Upper lobe of right lung (tissue), 1 donor: ENCODE measurements around the gene PALD1. TPM values are rescaled to one million over a fixed set of nuclear protein-coding genes. Genes with fewer than 3 reads are reported as not detected.

Source experiments
- ATAC-seq: fragments of 200-7000 bp; cut with Tn5 transposase; one replicate; pipeline ENCODE4 v1.9.1; 2020; ENCODE audit warnings: mild to moderate bottlenecking, moderate library complexity
- DNase-seq: peaks from one replicate; pipeline ENCODE4 v3.0.0-alpha.2; 2020
- H3K27ac ChIP-seq: fragments of 200-600 bp; one replicate; pipeline ENCODE4 v1.8.0; 2022
- H3K27me3 ChIP-seq: fragments of 200-600 bp; one replicate; pipeline ENCODE4 v1.8.0; 2022; ENCODE audit warnings: mild to moderate bottlenecking
- H3K36me3 ChIP-seq: fragments of 200-600 bp; one replicate; pipeline ENCODE4 v1.8.0; 2022
- H3K4me1 ChIP-seq: fragments of 200-600 bp; one replicate; pipeline ENCODE4 v1.8.0; 2022
- H3K4me3 ChIP-seq: fragments of 200-600 bp; one replicate; pipeline ENCODE4 v1.8.0; 2022; ENCODE audit warnings: mild to moderate bottlenecking
- H3K9me3 ChIP-seq: fragments of 200-600 bp; one replicate; pipeline ENCODE4 v1.8.0; 2022
- CTCF ChIP-seq: fragments of 200-600 bp; IDR thresholded peaks from one replicate; pipeline ENCODE4 v1.8.0; 2022; ENCODE audit warnings: antibody characterized with exemption
- intact Hi-C: fragments of 100-400 bp; cut with DNase I; formaldehyde crosslinking; loops from one replicate; pipeline ENCODE4 v1.11.0; 2022
- total RNA-seq: library from RNA; stranded (reverse); fragmentation: NEBNext Ultra II Directional; extraction: Animal tissue kit (Norgen Biotek cat#: 25700); gene quantifications from one replicate; pipeline ENCODE4 v1.2.1, GENCODE V29; 2021
- donor health status: DM: no; HTN: yes; CAD: no; lungs with severe emphysema.

PALD1 gene
- total RNA-seq, 1 donor from 2014 or later, result 27.0 TPM

DNA sequence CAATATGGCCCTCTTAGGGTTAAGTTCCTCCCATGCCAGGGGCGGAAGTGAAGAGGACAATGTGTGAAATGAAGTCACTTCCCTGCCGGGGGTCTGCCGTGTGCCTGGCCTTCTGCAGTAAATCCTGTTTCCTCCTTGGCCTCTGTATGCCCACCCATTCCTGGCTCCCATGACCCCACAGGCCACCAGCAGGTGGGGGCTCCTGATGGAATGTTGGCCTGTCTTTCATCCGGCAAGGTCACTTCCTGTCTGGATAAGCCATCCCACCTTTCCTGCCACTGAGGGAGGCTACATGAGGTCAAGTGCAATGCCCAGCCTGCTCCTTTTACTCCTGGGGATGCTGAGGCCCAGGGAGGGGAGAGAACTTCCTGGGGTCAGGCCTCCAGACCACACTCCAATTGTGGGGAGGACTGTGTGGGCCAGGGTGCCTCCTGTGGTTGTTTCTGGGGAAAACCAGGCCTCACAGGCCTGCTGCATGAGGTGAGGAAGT, 22.3 kb downstream of the PALD1 start:
- intact Hi-C loops, result no loop called here
- H3K27ac ChIP-seq, result peak overlapping the region; percentile 60
- no peaks in the 10 kb centered on the region for H3K27me3 ChIP-seq
- ATAC-seq (peak; percentile 76), DNase-seq (no peak)
- no peaks in the 10 kb centered on the region for H3K9me3 ChIP-seq
- H3K4me3 ChIP-seq, result no peak overlapping the region
- H3K4me1 ChIP-seq, result peaks cover 65% of the 10 kb centered on the region
- H3K36me3 ChIP-seq, result no peaks in the 10 kb centered on the region
- TF ChIP-seq CTCF, result no peak

- H3K4me1 ChIP-seq, result peaks cover 56% of the 10 kb centered on the region
Measured at GRCh38 chr10:70502406-70502805, 23.8 kb downstream of the PALD1 start.

GRCh38 chr10:70503776-70504175, 25.2 kb downstream of the PALD1 start:
- Histone ChIP-seq H3K36me3 (no peaks in the 10 kb centered on the region), H3K4me3 (no peak overlapping the region), H3K9me3 (no peaks in the 10 kb centered on the region), H3K4me1 (peaks cover 58% of the 10 kb centered on the region), H3K27ac (no peak overlapping the region), H3K27me3 (no peaks in the 10 kb centered on the region)
- DNase-seq (no peak), ATAC-seq (no peak)
- no peak for TF ChIP-seq CTCF
- intact Hi-C loops, result no loop called here

More at GRCh38 chr10:70502406-70502805, 23.8 kb downstream of the PALD1 start:
- intact Hi-C loops, result no loop called here
- no peaks in the 10 kb centered on the region for H3K27me3 ChIP-seq
- no peak overlapping the region for H3K4me3 ChIP-seq
- no peaks in the 10 kb centered on the region for H3K36me3 ChIP-seq
- no peak for TF ChIP-seq CTCF
- DNase-seq (no peak), ATAC-seq (no peak)
- no peaks in the 10 kb centered on the region for H3K9me3 ChIP-seq
- H3K27ac ChIP-seq, result peak overlapping the region; percentile 30

DNA sequence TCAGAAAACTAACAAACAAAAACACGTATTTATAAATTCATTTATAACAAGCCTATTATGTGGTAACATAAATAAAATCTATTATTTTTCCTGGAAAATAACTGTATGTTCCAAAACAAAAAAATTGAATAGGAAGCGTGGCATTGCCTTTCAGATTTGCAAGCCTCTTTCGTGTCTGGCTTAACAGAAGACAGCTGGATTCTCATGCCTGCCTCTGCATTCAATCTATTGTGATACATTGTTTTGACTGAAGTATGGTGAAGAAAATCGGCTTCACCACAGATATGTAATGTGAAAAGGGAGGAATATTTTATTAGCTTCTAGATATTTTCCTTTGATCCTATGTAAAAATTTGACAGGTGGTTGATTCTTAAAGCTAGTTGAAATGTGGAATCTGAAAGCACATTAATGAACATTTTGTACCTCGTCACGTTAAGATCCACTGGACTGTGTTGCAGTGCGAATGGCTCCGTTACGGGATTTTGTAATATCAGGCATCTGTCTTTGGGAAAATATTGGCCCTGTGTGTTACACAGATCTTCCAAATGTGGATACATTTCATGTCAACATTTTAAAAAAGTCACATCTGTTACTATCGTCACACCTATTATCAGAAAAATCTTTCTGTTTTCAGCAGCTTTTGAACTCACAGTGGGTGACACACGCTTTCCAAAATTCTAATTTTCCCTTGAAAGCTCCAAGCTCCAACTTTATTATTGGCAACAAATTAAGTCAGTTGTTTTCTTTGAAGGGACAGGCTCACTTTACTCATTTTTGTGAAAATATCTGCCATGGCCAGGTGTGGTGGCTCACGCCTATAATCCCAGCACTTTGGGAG, 26.2 kb downstream of the PALD1 start:
- H3K4me1 ChIP-seq, result peaks cover 58% of the 10 kb centered on the region
- no peak overlapping the region for H3K4me3 ChIP-seq
- ATAC-seq (no peak), DNase-seq (no peak)
- intact Hi-C loops, result no loop called here
- H3K9me3 ChIP-seq, result no peaks in the 10 kb centered on the region
- no peaks in the 10 kb centered on the region for H3K36me3 ChIP-seq
- TF ChIP-seq CTCF, result no peak
- no peaks in the 10 kb centered on the region for H3K27me3 ChIP-seq
- no peak overlapping the region for H3K27ac ChIP-seq

DNA sequence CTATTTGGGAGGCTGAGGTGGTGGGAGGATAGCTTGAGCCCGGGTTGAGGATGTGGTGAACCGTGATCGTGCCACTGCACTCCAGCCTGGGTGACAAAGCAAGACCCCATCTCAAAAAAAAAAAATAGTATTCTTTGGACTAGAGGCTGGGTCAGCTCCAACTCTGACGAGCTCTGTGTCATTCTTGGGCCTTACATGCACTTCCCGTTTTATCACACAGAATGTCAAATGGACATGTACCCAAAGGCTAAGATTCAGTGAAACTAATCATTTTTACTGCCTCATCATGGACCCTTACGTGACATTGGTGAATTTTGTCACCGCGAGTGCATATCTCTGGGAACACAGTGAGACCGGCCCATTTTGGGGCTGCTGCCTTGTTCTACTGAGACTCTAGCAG, 27.3 kb downstream of the PALD1 start:
- no peaks in the 10 kb centered on the region for H3K9me3 ChIP-seq
- peaks cover 58% of the 10 kb centered on the region for H3K4me1 ChIP-seq
- no peak overlapping the region for H3K4me3 ChIP-seq
- no peaks in the 10 kb centered on the region for H3K27me3 ChIP-seq
- no peak for DNase-seq
- intact Hi-C loops, result no loop called here
- no peak for TF ChIP-seq CTCF
- H3K27ac ChIP-seq, result no peak overlapping the region
- no peak for ATAC-seq
- no peaks in the 10 kb centered on the region for H3K36me3 ChIP-seq
